SK-N-SH treated with all-trans-retinoic acid at 6 μM for 48 hours (cell line): ENCODE measurements around the gene AURKB.
A peak's percentile ranks its signal among the peaks of the same experiment; 100 is the strongest.

ENCODE experiments used
- ATAC-seq: fragments of 200-7000 bp; cut with Tn5 transposase; 3 replicates; pipeline ENCODE4 v1.9.1; 2020; ENCODE audit warnings: mild to moderate bottlenecking, moderate library complexity
- BACH2 ChIP-seq: fragments of 250-450 bp; sonication (Bioruptor Pico); IDR thresholded peaks from 2 replicates; pipeline ENCODE4 v1.9.0; 2021; ENCODE audit warnings: mild to moderate bottlenecking, borderline replicate concordance
- CSDC2 ChIP-seq: fragments of 250-450 bp; sonication (Bioruptor Pico); IDR thresholded peaks from 2 replicates; pipeline ENCODE4 v1.5.0; 2020; ENCODE audit warnings: mild to moderate bottlenecking, moderate library complexity
- ESRRG ChIP-seq: fragments of 250-450 bp; sonication (Bioruptor Pico); IDR thresholded peaks from 2 replicates; pipeline ENCODE4 v1.6.1; 2021; ENCODE audit warnings: mild to moderate bottlenecking
- OSR1 ChIP-seq: fragments of 250-450 bp; sonication (Bioruptor Pico); IDR thresholded peaks from 2 replicates; pipeline ENCODE4 v1.8.0; 2022; ENCODE audit warnings: moderate library complexity, mild to moderate bottlenecking, inconsistent platforms
- RARB ChIP-seq: fragments of 250-450 bp; sonication (Bioruptor Pico); IDR thresholded peaks from 2 replicates; pipeline ENCODE4 v1.8.0; 2021; ENCODE audit warnings: mild to moderate bottlenecking, moderate library complexity
- TCF4 ChIP-seq: fragments of 250-450 bp; sonication (Bioruptor Pico); IDR thresholded peaks from 2 replicates; pipeline ENCODE4 v1.8.0; 2021; ENCODE audit warnings: mild to moderate bottlenecking, moderate library complexity, borderline replicate concordance
- TOX ChIP-seq: fragments of 250-450 bp; sonication (Bioruptor Pico); IDR thresholded peaks from 2 replicates; pipeline ENCODE4 v1.8.0; 2021; ENCODE audit warnings: mild to moderate bottlenecking, moderate library complexity, borderline replicate concordance
- ZFP3 ChIP-seq: fragments of 250-450 bp; sonication (Bioruptor Pico); IDR thresholded peaks from 2 replicates; pipeline ENCODE4 v1.5.0; 2020; ENCODE audit warnings: mild to moderate bottlenecking, moderate library complexity
- ZFP30 ChIP-seq: fragments of 450-650 bp; formaldehyde crosslinking; IDR thresholded peaks from 2 replicates; pipeline ENCODE4 v1.5.0; 2022; ENCODE audit warnings: mild to moderate bottlenecking, moderate library complexity
- ZNF565 ChIP-seq: fragments of 450-650 bp; formaldehyde crosslinking; conservative IDR thresholded peaks from 2 replicates; pipeline ENCODE4 v1.5.0; 2020; ENCODE audit warnings: low read depth, mild to moderate bottlenecking, moderate library complexity
- ZNF70 ChIP-seq: fragments of 450-650 bp; formaldehyde crosslinking; IDR thresholded peaks from 2 replicates; pipeline ENCODE4 v1.5.0; 2020; ENCODE audit warnings: mild to moderate bottlenecking, moderate library complexity
- TF ChIP-seq, protein P1 (sequence below): fragments of 250-450 bp; sonication (Bioruptor Pico); IDR thresholded peaks from 2 replicates; pipeline ENCODE4 v1.8.0; 2021; ENCODE audit warnings: low read depth, mild to moderate bottlenecking, moderate library complexity, borderline replicate concordance
- TF ChIP-seq, protein P2 (sequence below): fragments of 250-450 bp; sonication (Bioruptor Pico); IDR thresholded peaks from 2 replicates; pipeline ENCODE4 v1.5.1; 2021; ENCODE audit warnings: mild to moderate bottlenecking, moderate library complexity
- TF ChIP-seq, protein P3 (sequence below): fragments of 250-450 bp; sonication (Bioruptor Pico); IDR thresholded peaks from 2 replicates; pipeline ENCODE4 v1.5.1; 2020; ENCODE audit warnings: low read depth, mild to moderate bottlenecking, moderate library complexity
- TF ChIP-seq, protein P4 (sequence below): fragments of 250-450 bp; sonication (Bioruptor Pico); IDR thresholded peaks from 2 replicates; pipeline ENCODE4 v1.5.0; 2020; ENCODE audit warnings: mild to moderate bottlenecking, moderate library complexity
- TF ChIP-seq, protein P5 (sequence below): fragments of 250-450 bp; sonication (Bioruptor Pico); IDR thresholded peaks from 2 replicates; pipeline ENCODE4 v1.8.0; 2020; ENCODE audit warnings: mild to moderate bottlenecking, moderate library complexity, borderline replicate concordance

The AURKB gene

DNA sequence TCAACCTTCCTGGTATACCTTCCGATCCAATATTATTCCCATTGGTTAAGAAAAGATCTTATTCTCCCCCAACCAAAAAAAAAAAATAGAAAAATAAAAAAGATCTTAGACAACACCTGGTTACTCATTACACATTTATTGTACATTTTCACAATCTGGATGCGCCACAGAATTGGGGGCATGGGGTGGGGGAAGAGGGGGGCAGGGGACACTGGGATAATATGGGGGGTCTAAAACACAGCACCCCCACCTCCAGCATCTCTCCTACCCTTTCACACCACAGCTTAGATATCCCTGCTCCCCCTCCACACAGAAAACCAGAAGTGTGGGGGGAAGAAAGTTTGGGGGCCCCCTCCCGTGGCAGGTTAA is 51.4 kb downstream of the AURKB start:
- ATAC-seq = no peak
- no peak for TF ChIP-seq BACH2 (CRISPR knock-in tag)
- TF ChIP-seq RARB (CRISPR knock-in tag) = no peak
- no peak for TF ChIP-seq OSR1 (CRISPR knock-in tag)
- TF ChIP-seq CSDC2 (CRISPR knock-in tag) = no peak
- TF ChIP-seq, protein P1, sequence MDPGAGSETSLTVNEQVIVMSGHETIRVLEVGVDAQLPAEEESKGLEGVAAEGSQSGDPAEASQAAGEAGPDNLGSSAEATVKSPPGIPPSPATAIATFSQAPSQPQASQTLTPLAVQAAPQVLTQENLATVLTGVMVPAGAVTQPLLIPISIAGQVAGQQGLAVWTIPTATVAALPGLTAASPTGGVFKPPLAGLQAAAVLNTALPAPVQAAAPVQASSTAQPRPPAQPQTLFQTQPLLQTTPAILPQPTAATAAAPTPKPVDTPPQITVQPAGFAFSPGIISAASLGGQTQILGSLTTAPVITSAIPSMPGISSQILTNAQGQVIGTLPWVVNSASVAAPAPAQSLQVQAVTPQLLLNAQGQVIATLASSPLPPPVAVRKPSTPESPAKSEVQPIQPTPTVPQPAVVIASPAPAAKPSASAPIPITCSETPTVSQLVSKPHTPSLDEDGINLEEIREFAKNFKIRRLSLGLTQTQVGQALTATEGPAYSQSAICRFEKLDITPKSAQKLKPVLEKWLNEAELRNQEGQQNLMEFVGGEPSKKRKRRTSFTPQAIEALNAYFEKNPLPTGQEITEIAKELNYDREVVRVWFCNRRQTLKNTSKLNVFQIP (CRISPR knock-in tag) = no peak
- TF ChIP-seq, protein P2, sequence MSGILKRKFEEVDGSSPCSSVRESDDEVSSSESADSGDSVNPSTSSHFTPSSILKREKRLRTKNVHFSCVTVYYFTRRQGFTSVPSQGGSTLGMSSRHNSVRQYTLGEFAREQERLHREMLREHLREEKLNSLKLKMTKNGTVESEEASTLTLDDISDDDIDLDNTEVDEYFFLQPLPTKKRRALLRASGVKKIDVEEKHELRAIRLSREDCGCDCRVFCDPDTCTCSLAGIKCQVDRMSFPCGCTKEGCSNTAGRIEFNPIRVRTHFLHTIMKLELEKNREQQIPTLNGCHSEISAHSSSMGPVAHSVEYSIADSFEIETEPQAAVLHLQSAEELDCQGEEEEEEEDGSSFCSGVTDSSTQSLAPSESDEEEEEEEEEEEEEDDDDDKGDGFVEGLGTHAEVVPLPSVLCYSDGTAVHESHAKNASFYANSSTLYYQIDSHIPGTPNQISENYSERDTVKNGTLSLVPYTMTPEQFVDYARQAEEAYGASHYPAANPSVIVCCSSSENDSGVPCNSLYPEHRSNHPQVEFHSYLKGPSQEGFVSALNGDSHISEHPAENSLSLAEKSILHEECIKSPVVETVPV (CRISPR knock-in tag) = no peak
- no peak for TF ChIP-seq ZNF565
- TF ChIP-seq, protein P3, sequence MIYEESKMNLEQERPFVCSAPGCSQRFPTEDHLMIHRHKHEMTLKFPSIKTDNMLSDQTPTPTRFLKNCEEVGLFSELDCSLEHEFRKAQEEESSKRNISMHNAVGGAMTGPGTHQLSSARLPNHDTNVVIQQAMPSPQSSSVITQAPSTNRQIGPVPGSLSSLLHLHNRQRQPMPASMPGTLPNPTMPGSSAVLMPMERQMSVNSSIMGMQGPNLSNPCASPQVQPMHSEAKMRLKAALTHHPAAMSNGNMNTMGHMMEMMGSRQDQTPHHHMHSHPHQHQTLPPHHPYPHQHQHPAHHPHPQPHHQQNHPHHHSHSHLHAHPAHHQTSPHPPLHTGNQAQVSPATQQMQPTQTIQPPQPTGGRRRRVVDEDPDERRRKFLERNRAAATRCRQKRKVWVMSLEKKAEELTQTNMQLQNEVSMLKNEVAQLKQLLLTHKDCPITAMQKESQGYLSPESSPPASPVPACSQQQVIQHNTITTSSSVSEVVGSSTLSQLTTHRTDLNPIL (CRISPR knock-in tag) = no peak
- no peak for TF ChIP-seq TOX (CRISPR knock-in tag)
- TF ChIP-seq ZFP3 (CRISPR knock-in tag) = no peak
- TF ChIP-seq, all 23 proteins: peak for 0

DNA sequence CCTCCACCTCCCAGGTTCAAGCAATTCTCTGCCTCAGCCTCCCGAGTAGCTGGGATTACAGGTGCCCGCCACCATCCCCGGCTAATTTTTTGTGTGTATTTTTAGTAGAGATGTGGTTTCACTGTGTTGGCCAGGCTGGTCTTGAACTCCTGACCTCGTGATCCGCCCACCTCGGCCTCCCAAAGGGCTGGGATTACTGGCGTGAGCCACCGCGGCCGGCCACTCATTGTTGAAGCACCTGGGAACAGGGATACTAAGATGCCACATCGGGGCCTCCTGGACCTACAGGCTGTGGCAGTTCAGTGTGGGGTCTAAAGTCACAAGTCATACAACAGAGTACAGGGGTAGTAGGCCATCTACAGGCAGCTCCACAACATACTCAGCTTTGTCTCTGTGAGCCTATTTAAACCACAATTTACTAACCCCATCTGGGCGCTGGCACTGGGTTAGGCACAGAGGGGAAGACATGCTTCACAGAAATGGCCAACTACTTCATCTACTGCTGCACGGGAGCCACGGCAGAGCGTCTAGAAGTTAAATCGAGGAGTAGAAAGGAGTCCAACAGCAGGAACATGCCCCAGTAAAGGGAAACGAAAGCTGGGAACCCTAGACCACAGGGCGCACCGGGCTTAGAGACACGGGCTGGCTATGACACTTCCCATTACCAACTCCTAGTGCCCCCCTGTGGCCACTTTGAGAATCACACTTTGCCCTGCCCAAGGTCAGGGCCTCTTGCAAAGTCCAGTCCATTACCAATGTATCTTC is 51.9 kb downstream of the AURKB start:
- TF ChIP-seq, protein P1 (CRISPR knock-in tag) = no peak
- TF ChIP-seq, protein P3 (CRISPR knock-in tag) = no peak
- no peak for TF ChIP-seq ZFP30
- TF ChIP-seq, protein P4, sequence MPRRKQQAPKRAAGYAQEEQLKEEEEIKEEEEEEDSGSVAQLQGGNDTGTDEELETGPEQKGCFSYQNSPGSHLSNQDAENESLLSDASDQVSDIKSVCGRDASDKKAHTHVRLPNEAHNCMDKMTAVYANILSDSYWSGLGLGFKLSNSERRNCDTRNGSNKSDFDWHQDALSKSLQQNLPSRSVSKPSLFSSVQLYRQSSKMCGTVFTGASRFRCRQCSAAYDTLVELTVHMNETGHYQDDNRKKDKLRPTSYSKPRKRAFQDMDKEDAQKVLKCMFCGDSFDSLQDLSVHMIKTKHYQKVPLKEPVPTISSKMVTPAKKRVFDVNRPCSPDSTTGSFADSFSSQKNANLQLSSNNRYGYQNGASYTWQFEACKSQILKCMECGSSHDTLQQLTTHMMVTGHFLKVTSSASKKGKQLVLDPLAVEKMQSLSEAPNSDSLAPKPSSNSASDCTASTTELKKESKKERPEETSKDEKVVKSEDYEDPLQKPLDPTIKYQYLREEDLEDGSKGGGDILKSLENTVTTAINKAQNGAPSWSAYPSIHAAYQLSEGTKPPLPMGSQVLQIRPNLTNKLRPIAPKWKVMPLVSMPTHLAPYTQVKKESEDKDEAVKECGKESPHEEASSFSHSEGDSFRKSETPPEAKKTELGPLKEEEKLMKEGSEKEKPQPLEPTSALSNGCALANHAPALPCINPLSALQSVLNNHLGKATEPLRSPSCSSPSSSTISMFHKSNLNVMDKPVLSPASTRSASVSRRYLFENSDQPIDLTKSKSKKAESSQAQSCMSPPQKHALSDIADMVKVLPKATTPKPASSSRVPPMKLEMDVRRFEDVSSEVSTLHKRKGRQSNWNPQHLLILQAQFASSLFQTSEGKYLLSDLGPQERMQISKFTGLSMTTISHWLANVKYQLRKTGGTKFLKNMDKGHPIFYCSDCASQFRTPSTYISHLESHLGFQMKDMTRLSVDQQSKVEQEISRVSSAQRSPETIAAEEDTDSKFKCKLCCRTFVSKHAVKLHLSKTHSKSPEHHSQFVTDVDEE (CRISPR knock-in tag) = no peak
- TF ChIP-seq TCF4 = no peak
- no peak for TF ChIP-seq TOX (CRISPR knock-in tag)
- no peak for TF ChIP-seq ESRRG
- TF ChIP-seq, protein P2 (CRISPR knock-in tag) = no peak
- TF ChIP-seq, protein P5, sequence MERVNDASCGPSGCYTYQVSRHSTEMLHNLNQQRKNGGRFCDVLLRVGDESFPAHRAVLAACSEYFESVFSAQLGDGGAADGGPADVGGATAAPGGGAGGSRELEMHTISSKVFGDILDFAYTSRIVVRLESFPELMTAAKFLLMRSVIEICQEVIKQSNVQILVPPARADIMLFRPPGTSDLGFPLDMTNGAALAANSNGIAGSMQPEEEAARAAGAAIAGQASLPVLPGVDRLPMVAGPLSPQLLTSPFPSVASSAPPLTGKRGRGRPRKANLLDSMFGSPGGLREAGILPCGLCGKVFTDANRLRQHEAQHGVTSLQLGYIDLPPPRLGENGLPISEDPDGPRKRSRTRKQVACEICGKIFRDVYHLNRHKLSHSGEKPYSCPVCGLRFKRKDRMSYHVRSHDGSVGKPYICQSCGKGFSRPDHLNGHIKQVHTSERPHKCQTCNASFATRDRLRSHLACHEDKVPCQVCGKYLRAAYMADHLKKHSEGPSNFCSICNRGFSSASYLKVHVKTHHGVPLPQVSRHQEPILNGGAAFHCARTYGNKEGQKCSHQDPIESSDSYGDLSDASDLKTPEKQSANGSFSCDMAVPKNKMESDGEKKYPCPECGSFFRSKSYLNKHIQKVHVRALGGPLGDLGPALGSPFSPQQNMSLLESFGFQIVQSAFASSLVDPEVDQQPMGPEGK (CRISPR knock-in tag) = no peak
- no peak for TF ChIP-seq ZFP3 (CRISPR knock-in tag)
- TF ChIP-seq RARB (CRISPR knock-in tag) = no peak
- no peak for TF ChIP-seq ZNF70 (CRISPR knock-in tag)
- peak; percentile 43 for ATAC-seq
